ENCODE results near the gene STX8.

GRCh38 chr17:9256361-9256750 is 319.3 kb downstream of the STX8 start:
- TF ChIP-seq CTCF (IDR thresholded peaks at IDR 0.05) (no peak), POLR2AphosphoS5 (IDR thresholded peaks at IDR 0.05) (no peak)

Measured in prostate gland (tissue), 2 donors.